Peyer's patch (tissue), 4 donors: ENCODE results near the gene TRAPPC5. TPM values are rescaled to one million over a fixed set of nuclear protein-coding genes. Genes with fewer than 3 reads are reported as not detected.
A peak's percentile ranks its signal among the peaks of the same experiment; 100 is the strongest.

Experiments used
- DNase-seq, 3 donors: peaks; one replicate each; pipeline ENCODE4 v3.0.0-alpha.2; 2017 to 2019
- H3K27ac ChIP-seq, 4 donors: fragments of 200-600 bp; sonication (generic); one replicate each; pipeline ENCODE4 v1.5.1; 2016 to 2019
- H3K27me3 ChIP-seq, 2 donors: fragments of 200-600 bp; sonication (generic); one replicate each; pipeline ENCODE4 v1.5.1; 2019
- H3K36me3 ChIP-seq, 3 donors: fragments of 200-600 bp; sonication (generic); one replicate each; pipeline ENCODE4 v1.5.1; 2016 to 2019
- H3K4me1 ChIP-seq, 4 donors: fragments of 200-600 bp; sonication (generic); one replicate each; pipeline ENCODE4 v1.5.1; 2016 to 2019
- H3K4me3 ChIP-seq, 4 donors: fragments of 200-600 bp; sonication (generic); 1 replicate in 3 of 4; 2 replicates in 1 of 4; pipeline ENCODE4 v1.5.1; 2016 to 2019; ENCODE audit warnings: mild to moderate bottlenecking in 1 of 4
- H3K9me3 ChIP-seq, 4 donors: fragments of 200-600 bp; sonication (generic); one replicate each; pipeline ENCODE4 v1.5.1; 2016 to 2019; ENCODE audit warnings: mild to moderate bottlenecking in 1 of 4
- CTCF ChIP-seq, 6 experiments: fragments of 450-650 bp in 4 of 6; fragments of 200-600 bp in 2 of 6; sonication (generic) in 1 of 6; IDR thresholded peaks; one replicate each; pipeline ENCODE4 v1.5.1; 2017 to 2019; ENCODE audit warnings: antibody characterized with exemption in 6 of 6, mild to moderate bottlenecking in 3 of 6, moderate library complexity in 1 of 6
- POLR2A ChIP-seq, 2 donors: fragments of 450-650 bp; IDR thresholded peaks; one replicate each; pipeline ENCODE4 v1.5.1; 2017; ENCODE audit warnings: antibody characterized with exemption in 2 of 2, mild to moderate bottlenecking in 2 of 2, moderate library complexity in 2 of 2
- total RNA-seq, 4 donors: library from RNA; depleted of rRNA; stranded (reverse); fragments of >200 nt; gene quantifications; one replicate each; pipeline ENCODE4 v1.1.0, GENCODE V29; 2016

The TRAPPC5 gene
- 10 to 100 TPM; 18.2 to 55.8 (median 54.0) TPM for total RNA-seq

GRCh38 chr19:7680606-7681339 is at the start of gene TRAPPC5:
TSS of gene TRAPPC5 (plus strand) at chr19:7680833. CDS start at chr19:7682254, 1,421 bp downstream.
- Histone ChIP-seq H3K36me3 (peaks cover 0 to 21% (median 0%) of the 10 kb centered on the region in 3 donors), H3K4me1 (peaks cover 0 to 18% (median 2%) of the 10 kb centered on the region in 4 donors), H3K27ac (peak within 1 kb of the TSS; percentile 63 to 95 (median 86)), H3K27me3 (no peaks in the 10 kb centered on the region), H3K9me3 (no peaks in the 10 kb centered on the region), H3K4me3 (peak within 1 kb of the TSS; percentile 59 to 97 (median 94))
- TF ChIP-seq CTCF (IDR thresholded peaks at IDR 0.05), result peak; percentile 97 to 99 (median 99)
- peak in 1 of 2 donors; percentile 21 for TF ChIP-seq POLR2A (IDR thresholded peaks at IDR 0.05)
- peak; percentile 81 to 93 (median 91) for DNase-seq

GRCh38 chr19:7631577-7631976 is 49.1 kb upstream of the TRAPPC5 start:
- Histone ChIP-seq H3K27me3 (no peaks in the 10 kb centered on the region), H3K4me1 (peaks cover 12 to 30% (median 21%) of the 10 kb centered on the region in 4 donors), H3K4me3 (no peak overlapping the region), H3K9me3 (no peaks in the 10 kb centered on the region), H3K27ac (no peak overlapping the region), H3K36me3 (peaks cover 0 to under 1% (median 0%) of the 10 kb centered on the region in 3 donors)
- DNase-seq, result no peak
- no peak for TF ChIP-seq CTCF (IDR thresholded peaks at IDR 0.05)
- TF ChIP-seq POLR2A (IDR thresholded peaks at IDR 0.05), result no peak

- TF ChIP-seq POLR2A (IDR thresholded peaks at IDR 0.05) (no peak), CTCF (IDR thresholded peaks at IDR 0.05) (no peak)
- Histone ChIP-seq H3K9me3 (no peaks in the 10 kb centered on the region), H3K4me1 (peaks cover 12 to 32% (median 23%) of the 10 kb centered on the region in 4 donors), H3K27me3 (no peaks in the 10 kb centered on the region), H3K27ac (no peak overlapping the region), H3K4me3 (no peak overlapping the region), H3K36me3 (no peaks in the 10 kb centered on the region)
- DNase-seq, result no peak
These were observed 48.1 kb upstream of the TRAPPC5 start for GRCh38 chr19:7632340-7633203.

- DNase-seq, result no peak
- TF ChIP-seq POLR2A (IDR thresholded peaks at IDR 0.05), result no peak
- no peaks in the 10 kb centered on the region for H3K9me3 ChIP-seq
- peaks cover 6 to 25% (median 17%) of the 10 kb centered on the region in 4 donors for H3K4me1 ChIP-seq
- H3K36me3 ChIP-seq, result no peaks in the 10 kb centered on the region
- no peak within 1 kb of the TSS for H3K4me3 ChIP-seq
- H3K27me3 ChIP-seq, result no peaks in the 10 kb centered on the region
- no peak within 1 kb of the TSS for H3K27ac ChIP-seq
These were observed 46.9 kb upstream of the TRAPPC5 start, which contains the start of gene PCP2 for GRCh38 chr19:7633698-7634097. TSS of gene PCP2 (minus strand) at chr19:7633719. CDS start at chr19:7633457, 262 bp downstream.

GRCh38 chr19:7635670-7636069 is 45.0 kb upstream of the TRAPPC5 start:
- no peak for DNase-seq
- Histone ChIP-seq H3K27ac (no peak overlapping the region), H3K27me3 (no peaks in the 10 kb centered on the region), H3K9me3 (no peaks in the 10 kb centered on the region), H3K36me3 (peaks cover 0 to 6% (median 0%) of the 10 kb centered on the region in 3 donors), H3K4me1 (peaks cover under 1 to 15% (median 8%) of the 10 kb centered on the region in 4 donors), H3K4me3 (no peak overlapping the region)
- TF ChIP-seq CTCF (IDR thresholded peaks at IDR 0.05) (no peak), POLR2A (IDR thresholded peaks at IDR 0.05) (no peak)
